Adrenal gland (tissue), 12 donors: ENCODE data around the gene APOA5. TPM values are rescaled to one million over a fixed set of nuclear protein-coding genes. Genes with fewer than 3 reads are reported as not detected.

ENCODE experiments used
- DNase-seq, 7 donors: peaks; one replicate each; pipeline ENCODE4 v3.0.0-alpha.2; 2019 to 2020
- H3K27ac ChIP-seq, 5 donors: fragments of 200-600 bp; sonication (generic) in 4 of 5; 1 replicate in 3 of 5; 2 replicates in 2 of 5; pipeline versions ENCODE4 v1.5.1 to v1.8.0; 2016 to 2020; ENCODE audit warnings: mild to moderate bottlenecking in 1 of 5
- H3K27me3 ChIP-seq: fragments of 200-600 bp; 2 replicates; pipeline ENCODE4 v1.8.0; 2021
- H3K36me3 ChIP-seq, 2 donors: fragments of 200-600 bp; replicated peaks in 1 of 2; 1 replicate in 1 of 2; 2 replicates in 1 of 2; pipeline versions ENCODE4 v1.5.1 to v1.8.0; 2018 to 2022
- H3K4me1 ChIP-seq, 2 donors: fragments of 200-600 bp; replicated peaks in 1 of 2; 1 replicate in 1 of 2; 2 replicates in 1 of 2; pipeline versions ENCODE4 v1.5.1 to v1.8.0; 2018 to 2021
- H3K4me3 ChIP-seq, 4 donors: fragments of 200-600 bp; sonication (generic) in 3 of 4; one replicate each; pipeline ENCODE4 v1.5.1; 2016 to 2018
- H3K9me3 ChIP-seq, 3 donors: fragments of 200-600 bp; sonication (generic) in 1 of 3; replicated peaks in 1 of 3; 1 replicate in 2 of 3; 2 replicates in 1 of 3; pipeline versions ENCODE4 v1.5.1 to v1.8.0; 2016 to 2021
- CTCF ChIP-seq, 6 experiments: fragments of 450-650 bp in 4 of 6; fragments of 200-600 bp in 2 of 6; sonication (generic) in 1 of 6; IDR thresholded peaks; 1 replicate in 5 of 6; 2 replicates in 1 of 6; pipeline versions ENCODE4 v1.5.1 to v1.8.0; 2016 to 2021; ENCODE audit warnings: antibody characterized with exemption in 6 of 6, mild to moderate bottlenecking in 2 of 6, moderate library complexity in 1 of 6
- POLR2A ChIP-seq, 2 donors: fragments of 450-650 bp; IDR thresholded peaks; one replicate each; pipeline ENCODE4 v1.6.1; 2017; ENCODE audit warnings: antibody characterized with exemption in 2 of 2, mild to moderate bottlenecking in 2 of 2, moderate library complexity in 1 of 2
- WGBS, 4 donors: extraction: QIAGEN DNeasy Blood & Tissue Kit in 2 of 4; methylation state at CpG; one replicate each; pipeline versions ENCODE4 v1.1.5 to v1.1.7; 2013 to 2017; 5-methylcytosine and 5-hydroxymethylcytosine counted together
- intact Hi-C, 2 donors: fragments of 100-400 bp; cut with DNase I; formaldehyde crosslinking; loops; one replicate each; pipeline versions ENCODE4 v1.14.1 to v1.15.0; 2022 to 2023
- polyA plus RNA-seq, 3 donors: library from polyadenylated mRNA; stranded (reverse); fragments of 200-250 nt in 2 of 3; fragments of 350-450 nt in 1 of 3; fragmentation: Illumina TruSeq in 1 of 3; extraction: RNeasy Lipid Tissue Mini Kit (QIAGEN cat#74804) in 1 of 3; gene quantifications; one replicate each; pipeline ENCODE4 v1.2.3, GENCODE V29; 2013 to 2014
- total RNA-seq, 9 donors: library from RNA; depleted of rRNA in 4 of 9; stranded (reverse); fragments of >200 nt in 4 of 9; fragments of 120-200 nt in 1 of 9; fragmentation: NEBNext Ultra II Directional in 1 of 9; extraction: Animal tissue kit (Norgen Biotek cat#: 25700) in 1 of 9; gene quantifications; one replicate each; pipeline versions ENCODE4 v1.1.0 to v1.2.4, GENCODE V29; 2013 to 2023
- donor health status: healthy with polysubstance abuse.
- donor health status: Bipolar disorder and iron deficiency.
- donor health status: DM: yes; HTN: yes; CAD: no.
- donor health status: DM: no; HTN: no; CAD: no.
- donor health status: DM: no; HTN: no; CAD: no.
- donor health status: DM: yes; HTN: yes; CAD: no.

Gene APOA5
- total and polyA plus RNA-seq, 12 donors: 0.11 to 0.54 (median 0.11) TPM; not detected in 9

DNA sequence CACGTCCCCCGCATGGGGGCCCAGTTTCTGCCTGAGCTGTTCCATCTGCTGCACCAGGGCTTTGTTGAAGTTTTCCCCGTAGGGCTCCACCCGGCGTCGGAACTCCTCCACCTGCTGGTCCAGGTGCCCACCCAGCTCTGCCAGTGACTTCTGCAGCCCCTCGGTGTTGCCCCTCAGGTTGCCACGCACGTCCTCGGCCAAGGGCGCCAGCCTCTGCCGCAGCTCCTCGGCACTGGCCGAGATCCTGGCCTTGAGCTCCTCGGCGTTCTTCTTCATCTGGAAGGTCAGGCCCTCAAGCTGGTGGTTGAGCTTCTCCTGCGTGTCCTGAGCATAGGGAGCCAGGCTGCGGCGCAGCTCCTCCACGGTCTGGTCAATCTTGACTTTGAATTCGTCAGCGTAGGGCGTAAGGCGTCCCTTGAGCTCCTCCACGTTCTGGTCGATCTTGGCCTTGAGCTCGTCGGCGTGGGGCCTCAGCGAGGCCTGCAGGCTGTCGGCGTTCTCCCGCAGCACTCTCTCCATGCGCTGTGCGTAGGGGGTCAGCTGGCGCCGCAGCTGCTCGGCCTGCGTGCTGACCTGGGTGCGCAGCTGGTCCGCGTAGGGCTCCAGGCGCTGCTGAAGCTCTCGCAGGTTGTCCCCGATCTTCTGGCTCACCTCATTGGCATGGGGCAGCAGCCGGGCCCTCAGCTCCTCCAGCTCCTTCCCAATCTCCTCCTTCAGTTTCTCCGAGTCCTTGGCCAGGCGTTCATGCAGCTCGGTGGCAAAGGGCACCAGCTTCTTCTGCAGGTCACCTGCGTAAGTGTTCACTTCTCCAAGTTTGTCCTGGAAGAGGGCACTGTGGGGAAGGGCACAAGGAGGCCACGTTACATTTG lies 29.6 kb upstream of the APOA5 start:
- no peaks in the 10 kb centered on the region for H3K4me1 ChIP-seq
- no peak for TF ChIP-seq CTCF (IDR thresholded peaks at IDR 0.05)
- no peak for TF ChIP-seq POLR2A (IDR thresholded peaks at IDR 0.05)
- H3K27me3 ChIP-seq: no peaks in the 10 kb centered on the region
- WGBS, 4 donors: 86 to 91% (median 91%) methylated on average over 35 to 51 of the region's 51 CpGs
- H3K36me3 ChIP-seq: no peaks in the 10 kb centered on the region
- H3K4me3 ChIP-seq: no peak overlapping the region
- intact Hi-C loops: no loop called here
- no peaks in the 10 kb centered on the region for H3K9me3 ChIP-seq
- no peak for DNase-seq
- H3K27ac ChIP-seq: no peak overlapping the region

- WGBS, 4 donors: 87 to 92% (median 91%) methylated on average over 8 to 9 of the region's 9 CpGs
- no peak overlapping the region for H3K4me3 ChIP-seq
- no peaks in the 10 kb centered on the region for H3K9me3 ChIP-seq
- no peak for DNase-seq
- TF ChIP-seq CTCF (IDR thresholded peaks at IDR 0.05) (no peak), POLR2A (IDR thresholded peaks at IDR 0.05) (no peak)
- no peak overlapping the region for H3K27ac ChIP-seq
- no peaks in the 10 kb centered on the region for H3K36me3 ChIP-seq
- no peaks in the 10 kb centered on the region for H3K27me3 ChIP-seq
- intact Hi-C loops: no loop called here
- no peaks in the 10 kb centered on the region for H3K4me1 ChIP-seq
Measured at GRCh38 chr11:116819049-116819448, 27.4 kb upstream of the APOA5 start.

DNA sequence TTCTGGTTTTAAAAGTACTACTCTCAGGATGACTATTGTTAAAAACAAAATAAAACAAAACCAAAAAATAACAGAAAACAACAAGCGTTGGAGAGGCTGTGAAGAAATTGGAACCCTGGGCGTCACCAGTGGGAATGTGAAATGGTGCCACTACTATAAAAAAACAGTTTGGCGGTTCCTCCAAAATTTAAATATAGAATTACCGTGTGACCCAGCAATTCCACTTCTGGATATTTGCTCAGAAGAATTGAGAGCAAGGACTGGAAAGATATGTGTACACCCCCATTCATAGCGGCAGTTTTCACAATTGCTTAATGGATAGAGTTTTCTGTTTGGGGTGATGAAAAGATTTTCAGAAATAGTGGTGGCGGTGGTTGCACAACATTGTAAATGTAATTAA lies 22.8 kb upstream of the APOA5 start:
- WGBS, 4 donors: 81 to 89% (median 86%) methylated on average over 6 of the region's 6 CpGs
- no peak for TF ChIP-seq CTCF (IDR thresholded peaks at IDR 0.05)
- TF ChIP-seq POLR2A (IDR thresholded peaks at IDR 0.05): no peak
- no peaks in the 10 kb centered on the region for H3K4me1 ChIP-seq
- no peaks in the 10 kb centered on the region for H3K9me3 ChIP-seq
- H3K4me3 ChIP-seq: no peak overlapping the region
- no peaks in the 10 kb centered on the region for H3K36me3 ChIP-seq
- no peak for DNase-seq
- H3K27ac ChIP-seq: no peak overlapping the region
- no peaks in the 10 kb centered on the region for H3K27me3 ChIP-seq
- intact Hi-C loops: no loop called here

- no peaks in the 10 kb centered on the region for H3K4me1 ChIP-seq
- H3K27me3 ChIP-seq: no peaks in the 10 kb centered on the region
- H3K4me3 ChIP-seq: no peak overlapping the region
- H3K9me3 ChIP-seq: no peaks in the 10 kb centered on the region
- intact Hi-C loops: no loop called here
- WGBS, 4 donors: 59 to 76% (median 75%) methylated on average over 2 to 5 of the region's 5 CpGs
- TF ChIP-seq CTCF (IDR thresholded peaks at IDR 0.05) (no peak), POLR2A (IDR thresholded peaks at IDR 0.05) (no peak)
- no peak overlapping the region for H3K27ac ChIP-seq
- no peak for DNase-seq
- no peaks in the 10 kb centered on the region for H3K36me3 ChIP-seq
Measured at GRCh38 chr11:116813781-116814471, 22.2 kb upstream of the APOA5 start.
